HG02973 (cell line): ENCODE results near the gene FBLN1.

ENCODE experiments used
- ATAC-seq: cut with Tn5 transposase; IDR thresholded peaks from one replicate; pipeline ENCODE4 v1.9.1; 2021; ENCODE audit warnings: moderate library complexity; ENCODE audit not compliant: unreplicated experiment

FBLN1 gene

DNA sequence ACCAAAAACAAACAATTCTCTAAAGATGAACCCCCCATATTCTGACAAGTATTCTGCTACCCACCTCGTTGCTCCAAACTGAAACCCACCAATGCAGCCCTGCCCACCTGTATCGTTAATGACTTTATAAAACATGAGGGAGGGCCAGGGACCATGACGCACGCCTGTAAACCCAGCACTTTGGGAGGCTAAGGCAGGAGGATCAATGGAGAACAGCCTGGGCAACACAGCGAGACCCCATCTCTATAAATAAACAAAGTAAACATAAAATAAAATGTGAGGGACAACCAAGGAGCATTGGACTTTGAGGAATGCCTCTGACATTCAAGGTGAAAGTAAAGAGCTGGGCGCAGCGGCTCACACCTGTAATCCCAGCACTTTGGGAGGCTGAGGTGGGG, 129.2 kb downstream of the FBLN1 start:
- no peak for ATAC-seq

DNA sequence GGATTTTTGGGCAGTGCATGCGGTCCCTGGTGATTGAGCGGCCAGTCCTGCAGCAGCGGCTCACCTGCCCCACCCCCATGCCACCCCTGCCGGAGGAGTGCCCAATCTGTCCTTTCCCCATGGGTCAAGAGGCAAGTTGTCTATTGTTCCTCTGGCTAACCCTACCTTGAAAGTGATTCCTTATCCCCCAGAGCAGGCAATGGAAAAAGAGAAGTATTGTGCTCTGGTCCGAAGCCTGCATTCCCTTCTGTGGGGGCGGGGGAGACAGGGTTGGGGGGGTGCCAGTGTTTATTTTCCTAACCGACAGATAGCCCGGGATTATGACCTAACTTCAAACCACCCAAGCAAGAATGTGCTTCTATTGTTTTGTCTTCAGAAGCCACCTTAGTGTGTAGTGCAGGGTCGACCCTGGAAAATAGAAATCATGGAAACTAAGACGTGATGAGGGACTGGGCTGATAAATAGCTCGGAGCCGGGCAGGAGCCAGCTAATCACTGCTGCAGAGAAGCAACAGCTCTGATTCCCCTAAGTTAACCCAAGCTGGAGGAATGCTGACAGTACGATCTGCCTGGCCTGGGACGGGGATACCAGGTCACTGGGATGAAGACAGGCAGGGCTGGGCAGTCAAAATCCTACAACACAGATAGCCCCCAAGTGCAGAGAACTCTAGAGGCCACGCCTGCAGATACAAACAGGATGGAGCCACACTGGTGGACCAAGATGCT, 130.3 kb downstream of the FBLN1 start:
- no peak for ATAC-seq

DNA sequence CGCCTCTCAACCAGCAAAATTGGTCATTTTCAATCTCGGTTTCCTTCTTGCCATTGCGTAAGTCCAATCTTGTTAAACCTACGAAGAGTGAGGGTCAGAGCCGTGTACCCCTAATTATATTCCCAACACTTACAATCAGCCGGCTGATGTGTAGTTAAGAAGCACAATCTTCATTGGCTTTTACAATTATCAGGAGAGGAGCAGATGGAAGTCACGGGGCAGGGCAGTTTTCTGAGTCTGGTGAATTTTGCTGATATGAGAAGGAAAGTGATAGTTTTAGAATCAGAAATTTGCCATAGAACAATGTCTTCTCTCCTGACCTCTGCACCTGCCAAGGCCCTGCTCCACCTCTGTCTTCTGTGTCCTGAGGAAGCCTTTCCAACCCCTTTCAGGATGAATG, 134.0 kb downstream of the FBLN1 start:
- ATAC-seq = no peak

DNA sequence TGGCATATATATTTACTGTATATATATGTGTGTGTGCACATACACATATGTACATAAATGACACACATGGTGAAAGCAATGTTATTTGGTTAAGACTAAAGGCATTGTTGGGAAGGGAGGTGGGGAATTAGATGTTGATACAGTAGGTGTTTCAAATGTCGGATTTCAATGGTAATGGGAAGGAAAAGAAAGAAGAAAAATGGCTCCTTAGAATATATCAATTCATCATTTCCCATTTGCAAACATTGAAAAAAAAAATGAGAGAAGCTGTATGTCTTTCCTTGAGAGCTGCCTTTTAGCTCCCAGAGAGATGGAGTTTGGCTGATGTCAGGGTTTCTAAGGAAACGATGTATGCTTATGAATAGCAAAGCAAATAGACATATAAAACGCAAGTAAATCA, 135.5 kb downstream of the FBLN1 start:
- no peak for ATAC-seq

DNA sequence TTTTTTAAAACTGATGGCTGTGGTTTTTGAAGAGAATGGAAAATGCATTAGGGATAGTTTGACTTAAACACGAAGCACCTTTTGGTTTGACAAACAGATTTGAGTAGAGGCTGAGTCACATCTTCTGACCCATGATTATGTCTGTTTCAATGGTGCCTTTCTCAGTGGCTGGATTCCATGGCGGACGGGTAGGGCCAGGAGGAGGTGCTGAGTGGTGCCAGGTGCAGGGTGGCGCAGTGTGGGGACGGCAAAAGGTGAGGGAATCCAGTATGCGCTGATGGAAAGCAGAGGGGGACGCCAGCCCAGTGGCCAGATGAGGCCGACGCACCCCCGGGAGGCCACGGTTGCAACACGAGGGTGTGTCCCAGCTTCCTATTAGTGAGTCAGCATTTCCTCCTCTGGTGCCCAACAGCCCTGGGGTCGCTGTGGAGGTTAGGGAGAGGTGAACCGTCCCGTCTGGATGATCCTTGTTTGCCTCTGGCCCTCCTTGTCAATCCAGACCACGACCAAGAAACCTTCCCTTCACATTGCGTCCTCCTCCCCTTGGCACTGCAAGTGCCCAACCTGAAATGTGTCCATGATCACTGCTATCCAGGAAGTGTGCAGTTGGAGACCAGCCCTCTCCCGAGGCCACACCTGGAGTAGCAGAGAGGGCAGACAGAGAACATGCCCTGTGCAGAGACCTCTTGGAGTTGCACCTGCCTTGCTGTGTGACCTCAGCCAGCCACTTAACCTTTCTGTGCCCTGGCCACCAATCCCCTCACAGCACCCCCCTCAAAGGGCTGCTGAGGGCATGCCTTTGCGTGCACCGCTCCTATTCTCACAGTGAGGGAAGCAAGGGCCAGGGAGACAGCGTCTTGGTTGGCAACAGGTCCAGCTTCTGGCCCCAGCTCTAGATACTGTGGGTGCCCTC, 136.4 kb downstream of the FBLN1 start:
- no peak for ATAC-seq

DNA sequence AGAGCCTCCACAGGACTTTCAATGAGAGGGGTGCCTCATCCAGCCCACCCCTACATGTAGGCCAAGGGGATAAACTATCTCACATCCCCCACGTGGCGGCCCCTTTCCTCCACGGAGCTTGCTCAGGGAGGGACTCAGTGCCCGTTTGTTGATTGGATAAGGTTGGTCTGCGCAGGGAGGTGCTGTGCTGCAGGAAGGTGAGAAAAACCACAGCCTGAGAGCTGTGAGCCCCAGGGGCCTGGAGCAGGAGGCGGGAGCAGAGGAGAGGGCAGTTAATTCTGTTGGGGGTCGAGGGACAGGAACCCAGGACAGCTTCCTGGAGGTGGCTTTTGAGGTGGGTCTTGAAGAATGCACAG, 137.0 kb downstream of the FBLN1 start:
- ATAC-seq = no peak

DNA sequence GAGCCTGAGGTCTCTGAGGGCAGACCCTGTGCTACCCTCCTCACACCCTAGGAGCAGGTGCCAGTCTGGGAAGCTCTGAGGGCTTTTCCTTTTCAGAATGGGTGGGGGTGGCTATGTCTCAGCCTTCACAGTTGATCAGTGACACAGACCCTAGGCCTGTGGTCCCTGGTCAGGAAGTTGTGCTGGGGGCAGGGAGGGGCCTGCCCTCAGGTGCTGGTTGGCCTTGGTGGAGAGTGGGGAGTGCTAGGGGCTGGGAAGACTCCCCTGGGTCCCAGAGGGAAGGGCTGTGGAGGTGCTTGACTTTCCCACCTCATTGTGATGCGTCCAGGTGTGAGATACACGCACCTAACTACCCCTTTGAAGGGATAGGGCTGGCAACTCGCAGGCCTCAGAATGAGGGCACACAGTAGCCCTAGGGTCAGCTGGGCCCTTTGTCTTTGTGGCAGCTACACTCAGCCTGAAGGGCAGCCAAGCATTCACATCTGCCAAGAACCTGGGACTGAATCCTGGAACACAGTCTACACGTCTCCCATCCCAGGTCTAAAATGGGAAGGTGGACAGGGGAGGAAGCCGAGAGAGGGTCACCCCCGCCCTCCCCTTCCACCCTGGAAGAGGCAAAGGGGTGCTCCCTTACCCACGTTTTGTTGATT, 137.7 kb downstream of the FBLN1 start:
- no peak for ATAC-seq

DNA sequence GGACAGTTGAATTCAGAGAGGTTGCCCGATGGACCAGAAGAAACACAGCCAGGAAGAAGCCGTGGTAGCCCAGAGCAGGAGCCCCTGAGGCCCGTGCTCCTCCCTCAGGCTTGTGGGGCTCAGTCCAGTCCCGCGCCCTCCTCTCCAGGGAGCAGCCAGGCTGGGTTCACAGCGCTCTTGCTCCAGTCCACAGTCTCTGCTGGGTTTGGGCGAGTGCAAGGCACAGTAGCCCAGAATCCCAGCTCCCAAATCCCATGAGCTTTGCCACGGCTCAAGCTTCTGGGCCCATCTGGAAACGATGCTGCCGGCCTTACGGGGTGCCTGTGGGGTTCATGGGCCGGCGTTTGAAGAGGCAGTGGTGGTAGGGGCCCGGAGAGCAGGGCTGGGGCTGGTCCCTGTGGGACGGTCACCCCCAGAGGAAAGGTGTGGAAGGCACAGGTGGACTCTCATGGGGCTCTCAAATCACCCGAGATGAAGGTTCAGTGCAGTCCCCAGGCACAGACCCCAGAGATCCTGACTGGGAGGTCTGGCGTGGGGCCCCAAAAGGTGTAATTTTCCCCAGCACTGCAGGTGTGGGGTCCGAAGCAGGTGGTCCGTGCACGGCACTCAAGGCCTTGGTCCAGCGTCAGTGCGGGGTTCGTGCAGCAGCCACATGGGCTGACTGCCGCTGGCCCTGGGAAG, 138.4 kb downstream of the FBLN1 start:
- no peak for ATAC-seq

DNA sequence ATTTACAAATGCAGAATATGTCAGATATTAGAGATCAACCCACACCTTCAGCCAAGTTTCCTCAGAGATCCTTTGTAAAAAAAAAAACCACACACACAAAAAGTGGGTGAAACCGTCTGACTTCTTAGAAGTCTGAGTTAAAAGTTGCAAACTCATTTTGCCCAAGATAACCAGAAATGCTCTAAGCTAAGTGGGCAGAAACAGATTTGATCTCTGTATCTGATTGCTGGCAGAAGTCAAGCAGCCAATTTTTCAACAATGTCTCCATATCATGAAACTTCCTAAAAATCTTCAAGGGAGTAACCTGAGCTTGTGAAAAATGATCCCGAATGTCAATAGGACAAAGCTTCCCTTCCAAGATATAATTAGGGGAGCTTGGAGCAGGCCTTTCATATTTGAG, 140.3 kb downstream of the FBLN1 start:
- no peak for ATAC-seq

DNA sequence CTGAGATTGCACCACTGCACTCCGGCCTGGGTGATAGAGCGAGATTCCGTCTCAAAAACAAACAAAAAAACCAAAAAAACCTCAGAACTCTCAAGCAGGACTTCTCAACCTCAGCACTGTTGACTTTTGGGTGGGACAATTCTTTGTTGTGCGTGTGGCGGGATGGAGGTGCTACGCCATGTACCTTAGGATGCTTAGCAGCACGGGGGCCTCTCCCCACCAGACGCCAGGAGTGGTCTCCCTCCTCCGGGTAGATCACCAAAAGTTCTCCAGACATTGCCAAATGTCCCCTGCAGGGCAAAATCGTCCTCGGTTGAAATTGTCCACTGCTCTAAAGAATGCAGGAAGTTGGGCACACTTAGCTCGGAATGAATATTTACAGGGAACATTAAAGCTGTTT, 142.0 kb downstream of the FBLN1 start:
- ATAC-seq = no peak

DNA sequence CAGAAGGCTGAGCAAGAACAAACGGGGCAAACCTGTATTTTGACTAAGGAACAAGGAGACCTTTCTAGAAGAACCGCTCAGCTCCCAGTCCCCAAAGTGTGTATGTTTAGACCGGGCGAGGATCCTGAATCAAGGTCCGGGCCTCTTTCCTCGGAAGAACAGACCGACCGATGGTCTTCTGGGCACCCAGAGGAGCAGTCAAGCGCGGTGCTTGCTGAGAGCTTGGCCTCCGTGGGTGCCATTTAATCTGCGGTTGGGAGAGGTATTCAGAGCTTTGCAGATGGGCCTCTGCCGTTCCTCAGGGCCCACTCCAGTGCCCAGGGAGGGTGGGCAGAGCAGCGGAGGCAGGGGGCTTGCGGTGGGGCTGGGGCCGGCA, 142.5 kb downstream of the FBLN1 start:
- ATAC-seq = no peak

DNA sequence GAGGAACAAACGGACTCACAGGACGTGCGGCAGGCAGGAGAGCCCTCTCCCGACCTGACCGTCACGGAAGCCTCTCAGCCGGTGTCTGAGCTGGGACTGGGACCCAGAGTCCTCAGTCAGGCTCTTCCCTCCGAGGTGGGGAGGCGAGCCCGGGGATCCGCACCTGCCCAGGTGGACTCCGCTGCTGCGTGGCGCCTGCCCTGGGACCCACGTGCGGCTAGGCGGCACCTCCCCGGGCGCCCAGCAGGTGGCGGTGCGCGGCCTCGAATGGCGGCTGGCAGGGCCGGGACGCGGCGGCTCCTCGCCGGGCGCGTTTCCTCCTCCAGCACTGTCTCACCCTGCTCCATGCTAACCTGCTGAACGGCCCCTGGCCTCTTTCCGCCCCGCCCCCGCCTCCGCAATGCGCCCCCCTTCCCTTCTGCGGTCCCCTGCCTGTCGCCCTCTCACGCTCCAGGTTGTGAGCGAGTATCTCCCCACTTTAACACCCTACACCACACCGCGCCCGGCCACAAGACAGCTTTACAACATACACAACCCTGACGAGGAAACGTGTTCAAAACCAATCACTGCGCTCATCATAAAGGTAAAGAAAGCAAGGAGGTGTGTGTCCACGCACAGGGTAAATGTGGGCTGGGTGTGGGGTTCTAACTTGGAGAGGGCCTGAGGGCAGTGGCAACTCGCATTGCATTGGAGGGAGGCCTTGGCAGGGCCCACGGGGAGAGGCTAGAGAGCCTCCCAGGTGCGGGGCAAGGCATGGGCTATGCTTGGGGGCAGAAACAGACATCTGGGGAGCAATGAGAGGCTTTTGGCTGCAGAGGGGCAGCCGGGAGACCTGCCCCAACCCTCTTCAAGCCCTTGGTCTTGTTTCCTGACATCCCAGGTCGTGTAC, 143.1 kb downstream of the FBLN1 start:
- ATAC-seq = no peak

DNA sequence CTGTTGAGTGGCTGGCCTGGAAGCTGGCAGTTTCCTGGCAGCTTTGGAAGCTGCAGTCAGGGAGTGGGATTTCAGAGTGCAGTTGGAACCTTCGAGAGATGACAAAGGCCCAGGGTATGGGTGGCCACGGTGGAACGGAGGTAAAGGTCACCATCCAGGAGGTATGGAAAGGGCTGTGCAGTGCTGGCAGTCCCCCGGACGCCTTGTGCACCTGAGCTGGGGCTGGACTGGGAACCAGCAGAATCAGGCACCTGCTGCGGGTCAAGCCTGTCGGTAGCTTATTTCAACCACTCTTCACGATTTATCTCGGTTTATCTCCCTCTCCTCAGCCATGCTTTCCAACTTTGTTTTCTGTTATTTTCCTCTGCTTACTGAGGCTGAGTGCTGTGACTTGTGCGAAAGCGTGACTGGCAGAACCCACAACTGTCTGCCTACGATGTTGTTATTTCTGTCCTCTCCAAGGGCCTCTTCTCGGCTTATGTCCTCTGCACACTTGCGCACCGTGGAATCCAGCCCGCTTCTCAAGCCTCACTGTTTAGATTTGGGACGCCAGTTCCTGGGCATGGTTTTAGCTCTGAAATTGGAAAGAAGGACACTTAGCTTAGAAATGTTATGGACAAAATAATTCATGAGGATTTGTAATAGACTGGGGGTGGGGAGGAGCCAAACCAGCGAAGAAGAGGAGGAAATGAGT, 145.0 kb downstream of the FBLN1 start:
- no peak for ATAC-seq

DNA sequence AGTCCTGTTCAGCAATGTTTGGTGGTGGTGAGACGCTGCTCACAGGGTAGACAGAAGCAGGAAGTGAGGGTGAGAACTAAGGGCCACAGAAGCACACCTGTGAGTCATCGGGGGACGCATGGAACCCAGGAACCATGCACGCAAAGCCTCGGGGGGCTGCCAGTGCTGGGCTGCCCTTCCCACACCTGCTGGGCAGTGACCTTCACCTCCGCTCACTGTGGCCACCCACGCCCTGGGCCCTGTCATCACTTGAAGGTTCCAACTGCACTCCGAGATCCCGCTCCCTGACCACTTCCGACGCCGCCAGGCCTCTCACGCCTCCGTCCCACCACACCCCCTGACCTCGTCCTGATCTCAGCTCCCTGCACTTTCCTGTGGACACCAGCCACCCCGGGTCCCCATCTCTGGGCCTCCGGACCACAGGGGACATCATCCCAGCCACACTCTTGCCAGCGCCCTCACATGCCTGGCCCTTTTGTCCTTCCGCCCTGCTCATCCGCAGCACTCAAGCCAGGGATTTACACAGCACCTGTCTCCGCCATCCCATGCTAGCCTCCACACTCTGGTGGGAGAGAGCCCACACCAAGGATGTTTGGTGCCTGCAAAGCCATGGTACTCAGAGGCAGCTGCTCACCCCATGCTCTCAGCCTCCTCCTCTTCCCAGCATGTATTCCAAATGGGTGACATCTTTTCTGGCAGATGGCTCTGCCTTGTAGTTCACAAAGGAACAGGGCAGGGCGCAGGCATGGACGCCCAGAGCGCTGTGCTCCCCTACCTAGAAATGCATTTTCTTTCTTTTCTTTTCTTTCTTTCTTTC, 145.8 kb downstream of the FBLN1 start:
- ATAC-seq = no peak

DNA sequence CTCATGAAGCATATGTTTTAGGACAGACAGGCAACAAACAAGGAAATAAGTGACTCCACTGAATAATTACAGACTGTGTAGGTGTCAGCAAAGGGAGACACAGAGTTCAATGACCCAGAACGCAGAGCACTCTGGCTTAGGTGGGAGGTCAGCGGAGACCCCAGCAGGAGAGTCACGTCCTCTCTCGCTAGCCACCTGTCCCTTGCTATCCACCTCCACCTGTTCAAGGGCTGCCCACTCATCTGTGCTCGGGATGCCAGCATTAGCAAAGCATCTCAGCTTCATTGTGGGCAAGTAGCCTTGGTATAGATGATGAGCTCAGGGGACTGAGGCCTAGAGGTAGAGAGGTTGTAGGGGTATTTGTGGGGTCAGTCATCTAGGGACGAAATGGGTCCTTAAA, 147.1 kb downstream of the FBLN1 start:
- ATAC-seq = no peak

DNA sequence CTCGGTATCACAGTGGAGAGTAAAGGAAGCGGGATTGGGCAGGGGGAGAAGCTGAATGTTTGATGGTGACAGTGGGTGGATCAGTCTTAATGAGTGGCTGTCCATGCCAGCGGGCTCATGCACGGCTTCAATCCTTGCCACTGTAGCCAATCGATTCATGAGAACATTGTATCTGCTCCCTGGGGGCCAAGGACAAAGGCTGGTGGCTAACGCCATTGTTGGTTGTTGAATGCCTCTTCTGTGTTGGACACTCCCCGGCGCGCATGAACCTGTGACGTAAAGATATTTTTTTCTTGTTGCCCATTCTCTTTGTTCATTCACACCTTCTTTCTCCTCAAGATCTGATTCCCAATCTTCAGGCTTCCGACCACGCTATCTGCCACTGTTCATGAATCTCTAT, 148.0 kb downstream of the FBLN1 start:
- no peak for ATAC-seq
